Mammary epithelial cell (primary cell): ENCODE data around the gene ANO1.

Experiments used
- CTCF ChIP-seq, 2 donors: IDR thresholded peaks in 1 of 2; conservative IDR thresholded peaks in 1 of 2; 2 replicates each; pipeline ENCODE4 v1.5.1; 2011 to 2012; ENCODE audit warnings: inconsistent platforms in 2 of 2, low read length in 2 of 2, mild to moderate bottlenecking in 2 of 2, control low read depth in 1 of 2, low read depth in 1 of 2; ENCODE audit not compliant: insufficient read depth in 1 of 2; ENCODE audit errors: extremely low read depth in 1 of 2
- EZH2 ChIP-seq: IDR thresholded peaks from 2 replicates; pipeline ENCODE4 v1.6.1; 2012; ENCODE audit warnings: low read length, inconsistent platforms, borderline replicate concordance

- TF ChIP-seq CTCF (conservative IDR thresholded peaks at IDR 0.05 in 1 of 2, IDR thresholded peaks at IDR 0.05 in 1 of 2; ENCODE audit: extremely low read depth in 1 of 2, insufficient read depth in 1 of 2, low read depth in 1 of 2, low read length in 2 of 2) (no peak), EZH2 (no peak)
Measured at GRCh38 chr11:70116386-70117065, 38.4 kb downstream of the ANO1 start.
